ES-I3 (cell line): ENCODE data around the gene NID1.

Experiments used
- H3K36me3 ChIP-seq: 2 replicates; pipeline ENCODE4 v1.6.1; 2013; ENCODE audit warnings: mild to moderate bottlenecking, low read length, control low read depth, moderate library complexity; ENCODE audit not compliant: insufficient read depth
- H3K4me1 ChIP-seq: 2 replicates; pipeline ENCODE4 v1.6.1; 2013; ENCODE audit warnings: mild to moderate bottlenecking, control low read depth, low read length; ENCODE audit not compliant: insufficient read depth
- H3K9ac ChIP-seq: 2 replicates; pipeline ENCODE4 v1.6.1; 2013; ENCODE audit warnings: low read depth, mild to moderate bottlenecking, low read length, moderate library complexity
- H3K9me3 ChIP-seq: 2 replicates; pipeline ENCODE4 v1.6.1; 2013; ENCODE audit warnings: mild to moderate bottlenecking, low read length, moderate library complexity; ENCODE audit not compliant: control insufficient read depth, insufficient read depth

The NID1 gene

DNA sequence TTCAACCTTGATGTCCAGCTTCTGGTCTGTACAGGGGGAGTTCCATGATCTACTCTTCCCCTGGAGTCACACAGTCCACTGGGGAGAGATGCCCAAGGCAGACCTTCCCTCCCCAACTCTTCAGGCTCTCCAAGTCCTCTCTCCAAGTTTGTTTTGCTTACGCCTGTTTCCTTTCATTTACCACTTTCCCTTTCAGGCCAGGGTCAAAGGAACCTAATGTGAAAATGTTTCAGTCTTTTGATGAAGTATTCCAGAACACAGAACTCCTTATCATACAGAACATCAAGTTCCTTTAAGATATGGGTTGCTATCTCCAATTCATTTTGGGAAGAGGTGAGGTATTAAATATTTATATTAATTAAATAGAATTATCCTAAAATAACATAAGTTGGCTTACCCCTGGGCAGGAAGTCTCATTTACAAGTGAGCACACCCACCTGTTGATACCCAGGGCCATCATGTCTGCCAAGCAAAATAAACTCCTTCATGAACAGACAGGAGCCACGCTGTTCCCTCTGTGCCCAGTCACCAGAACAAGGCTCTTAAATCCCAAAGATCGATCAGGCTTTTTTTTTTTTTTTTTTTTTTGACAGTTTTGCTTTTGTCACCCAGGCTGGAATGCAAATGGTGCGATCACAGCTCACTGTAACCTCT is 116.0 kb downstream of the NID1 start:
- no peaks in the 10 kb centered on the region for H3K4me1 ChIP-seq
- no peaks in the 10 kb centered on the region for H3K36me3 ChIP-seq
- H3K9me3 ChIP-seq: no peaks in the 10 kb centered on the region
- H3K9ac ChIP-seq: no peak overlapping the region

DNA sequence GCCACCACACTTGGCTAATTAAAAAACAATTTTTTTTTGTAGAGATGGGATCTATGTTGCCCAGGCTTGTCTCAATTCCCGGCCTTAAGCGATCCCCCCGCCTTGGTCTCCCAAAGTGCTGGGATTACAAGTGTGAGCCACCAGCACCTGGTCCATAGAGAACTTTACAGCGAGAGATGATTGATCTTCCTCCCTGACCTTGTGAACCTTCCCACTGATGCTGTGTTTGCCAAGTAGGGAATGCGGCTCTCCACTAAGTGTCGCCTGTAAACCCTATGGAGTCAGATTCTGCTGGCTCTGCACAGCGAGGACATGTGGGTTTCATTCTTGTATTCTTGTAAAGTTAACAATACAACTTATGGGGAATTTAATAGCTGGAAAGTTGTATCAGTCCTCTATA is 116.9 kb downstream of the NID1 start:
- Histone ChIP-seq H3K9ac (no peak overlapping the region), H3K4me1 (no peaks in the 10 kb centered on the region), H3K36me3 (no peaks in the 10 kb centered on the region), H3K9me3 (no peaks in the 10 kb centered on the region)

DNA sequence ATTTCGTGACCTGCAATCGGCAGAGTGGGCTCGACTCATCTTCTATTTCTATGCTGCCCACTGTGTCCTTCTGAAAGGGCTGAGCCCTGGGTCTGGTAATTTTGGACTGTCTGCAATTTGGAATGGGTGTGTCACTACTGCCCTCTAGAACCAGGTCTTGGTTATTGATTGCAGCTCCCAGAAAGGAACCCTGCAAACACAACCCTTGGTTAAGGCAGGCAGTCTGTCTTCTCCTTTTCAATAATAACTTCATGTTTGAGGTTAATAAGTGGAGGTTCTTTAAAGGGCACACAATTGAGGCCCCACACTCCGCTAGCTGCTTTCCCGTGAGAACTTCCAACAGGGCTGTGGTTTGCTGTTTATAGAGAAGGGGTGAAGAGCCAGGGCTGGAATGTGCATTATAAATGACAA is 118.3 kb downstream of the NID1 start:
- Histone ChIP-seq H3K9me3 (no peaks in the 10 kb centered on the region), H3K9ac (no peak overlapping the region), H3K36me3 (no peaks in the 10 kb centered on the region), H3K4me1 (no peaks in the 10 kb centered on the region)

DNA sequence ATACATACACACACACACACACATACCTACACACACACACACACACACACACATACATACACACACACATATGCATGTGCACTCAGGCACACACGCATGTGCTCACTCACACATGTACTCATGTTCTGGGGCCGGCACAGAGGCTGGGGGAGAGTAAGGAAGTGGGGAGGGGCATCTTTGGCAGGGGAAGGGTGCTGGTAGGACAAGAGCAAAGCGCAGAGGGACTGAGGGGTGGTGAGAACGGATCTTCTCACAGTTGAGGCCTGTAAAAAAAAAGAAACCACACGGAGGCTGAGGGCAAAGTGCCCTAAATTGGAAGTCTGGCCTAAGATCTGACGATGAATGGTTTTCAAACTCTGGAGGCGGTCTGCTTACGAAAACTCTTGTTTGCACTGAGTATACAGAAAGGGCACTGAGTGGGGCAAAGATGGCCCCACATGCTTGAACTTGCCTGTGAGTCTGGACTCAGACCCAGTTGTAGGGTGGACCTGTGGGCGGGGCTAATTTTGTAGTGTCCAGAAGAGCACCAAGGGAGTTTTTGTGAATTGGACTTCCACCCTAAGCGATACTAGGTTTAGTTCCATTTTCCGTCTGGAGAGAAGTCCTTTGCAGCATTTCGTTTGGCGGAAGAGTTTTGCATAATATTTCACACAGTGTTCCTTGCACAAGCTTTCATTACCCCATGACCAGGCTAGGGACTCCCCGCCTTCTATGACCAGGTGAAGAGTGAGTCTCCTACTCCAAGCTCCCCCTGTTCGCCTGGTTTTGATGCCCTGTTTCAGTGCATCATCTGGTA is 118.9 kb downstream of the NID1 start:
- Histone ChIP-seq H3K9ac (no peak overlapping the region), H3K36me3 (no peaks in the 10 kb centered on the region), H3K4me1 (no peaks in the 10 kb centered on the region), H3K9me3 (no peaks in the 10 kb centered on the region)

DNA sequence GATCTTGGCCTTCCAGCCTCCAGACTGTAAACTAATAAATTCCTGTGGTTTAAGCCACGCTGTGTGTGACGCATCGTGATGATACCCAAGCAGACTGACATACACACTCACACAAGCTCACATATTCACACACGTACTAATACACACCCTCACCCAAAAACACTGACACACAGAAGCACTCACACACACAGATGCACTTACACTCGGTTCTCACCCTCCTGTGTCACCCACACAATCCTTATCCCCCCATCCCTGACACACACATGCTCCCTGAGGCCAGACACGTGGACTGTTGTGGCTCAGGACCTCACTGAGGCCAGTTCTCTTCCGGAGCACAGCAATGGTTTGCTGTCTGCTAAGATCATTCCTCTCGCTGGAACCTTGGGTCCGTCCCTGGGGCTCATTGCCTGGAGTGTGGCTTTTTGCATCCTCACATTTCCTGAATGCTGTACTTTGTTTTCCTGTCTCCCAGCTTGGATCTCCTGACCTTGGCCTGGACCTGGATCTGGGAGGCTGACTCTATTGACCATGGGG is 121.2 kb downstream of the NID1 start:
- no peaks in the 10 kb centered on the region for H3K36me3 ChIP-seq
- H3K9ac ChIP-seq: no peak overlapping the region
- H3K9me3 ChIP-seq: no peaks in the 10 kb centered on the region
- H3K4me1 ChIP-seq: no peaks in the 10 kb centered on the region

DNA sequence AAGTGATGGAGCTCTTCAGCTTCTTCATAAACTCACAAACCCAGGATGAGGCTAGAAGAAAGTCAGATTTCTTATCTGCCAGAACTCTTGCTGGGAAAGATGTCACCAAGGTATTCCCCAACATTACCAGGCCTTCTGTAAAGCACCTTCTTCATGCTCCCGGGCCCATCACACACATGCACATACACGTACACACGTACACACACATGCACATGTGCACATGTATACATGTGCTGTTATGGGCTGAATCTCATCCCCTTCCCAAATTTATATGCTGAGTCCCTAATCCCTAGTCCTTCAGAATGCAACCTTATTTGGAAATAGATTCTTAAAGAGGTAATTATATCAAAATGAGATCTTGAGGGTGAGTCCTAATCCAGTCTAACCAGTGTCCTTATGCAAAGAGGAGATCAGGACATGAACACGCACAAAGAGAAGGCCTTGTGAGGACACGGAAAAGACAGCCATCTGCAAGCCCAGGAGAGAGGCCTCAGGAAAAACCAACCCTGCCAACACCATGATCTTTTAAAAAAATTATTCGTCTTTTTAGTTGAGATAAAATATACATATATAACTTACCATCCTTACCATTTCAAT is 121.8 kb downstream of the NID1 start:
- no peaks in the 10 kb centered on the region for H3K36me3 ChIP-seq
- H3K9me3 ChIP-seq: no peaks in the 10 kb centered on the region
- no peaks in the 10 kb centered on the region for H3K4me1 ChIP-seq
- no peak overlapping the region for H3K9ac ChIP-seq

DNA sequence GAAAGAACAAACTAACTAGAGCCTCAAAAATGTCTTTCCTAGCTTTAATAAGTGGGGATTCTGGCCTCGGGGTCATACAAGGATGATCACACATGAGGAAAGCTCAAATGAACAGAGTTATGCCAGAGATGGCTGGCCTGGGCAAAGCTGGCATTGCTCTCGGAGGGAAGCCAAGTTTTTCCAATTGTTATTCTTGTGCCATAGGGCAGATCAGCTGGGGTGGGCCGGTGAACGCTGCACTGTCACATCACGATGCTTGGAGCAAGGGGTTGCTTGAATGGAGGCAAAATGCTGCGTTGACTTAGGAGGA is 122.3 kb downstream of the NID1 start:
- H3K9ac ChIP-seq: no peak overlapping the region
- H3K4me1 ChIP-seq: no peaks in the 10 kb centered on the region
- H3K36me3 ChIP-seq: no peaks in the 10 kb centered on the region
- H3K9me3 ChIP-seq: no peaks in the 10 kb centered on the region

DNA sequence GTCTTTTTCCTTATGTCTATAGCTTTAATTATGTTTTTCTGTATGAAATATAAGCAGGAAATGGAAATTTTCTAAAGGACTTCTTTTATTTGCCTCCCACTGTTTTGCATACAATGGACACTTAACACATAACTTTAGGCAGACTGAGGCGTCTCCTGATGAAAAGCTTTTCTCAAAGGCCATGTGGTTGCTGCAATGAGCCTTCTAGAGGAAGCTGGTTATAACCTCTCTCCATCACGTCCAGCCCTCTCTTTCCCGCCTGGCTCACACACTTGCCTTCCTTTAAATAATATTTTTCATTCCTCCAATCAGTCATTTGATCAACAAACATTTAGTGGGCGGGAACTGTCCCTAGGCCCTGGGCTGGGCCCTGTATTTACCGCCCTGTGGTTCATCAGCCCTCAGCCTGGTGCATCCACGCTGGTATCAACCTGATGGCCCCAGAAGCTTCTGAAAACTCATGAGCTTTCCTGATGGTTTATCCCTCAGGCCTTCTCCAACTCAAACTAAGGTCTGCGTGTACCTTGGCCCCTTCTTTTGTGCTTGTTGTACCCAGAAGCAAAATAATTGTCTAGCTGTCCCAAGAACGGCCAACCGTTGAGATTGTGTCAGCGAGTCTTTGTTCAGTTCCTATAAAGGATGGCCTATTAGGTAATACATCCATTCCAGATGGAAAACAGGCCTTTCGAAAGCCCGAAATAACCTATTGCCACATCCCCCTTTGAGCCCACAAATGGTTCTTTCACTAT is 122.8 kb downstream of the NID1 start:
- Histone ChIP-seq H3K4me1 (no peaks in the 10 kb centered on the region), H3K9me3 (no peaks in the 10 kb centered on the region), H3K36me3 (no peaks in the 10 kb centered on the region), H3K9ac (no peak overlapping the region)

DNA sequence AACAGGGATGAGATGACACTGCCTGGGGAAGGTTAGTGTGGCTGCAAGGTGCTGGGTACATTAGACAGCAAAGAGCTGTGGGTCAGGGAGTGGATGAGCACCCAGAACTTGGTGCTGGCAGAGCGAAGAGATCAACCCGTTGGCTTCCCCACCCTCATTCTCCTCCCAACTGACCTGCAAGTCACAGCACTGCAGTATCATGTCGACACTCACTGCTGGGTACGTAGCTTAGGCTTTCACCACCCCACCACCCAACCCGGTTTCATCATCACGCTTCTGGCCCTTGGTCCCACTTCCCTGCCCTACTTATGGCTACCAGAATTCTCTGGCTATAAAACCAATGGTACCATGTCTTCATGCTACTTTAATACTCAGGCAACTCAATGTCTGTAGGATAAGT is 124.6 kb downstream of the NID1 start:
- Histone ChIP-seq H3K9ac (no peak overlapping the region), H3K36me3 (no peaks in the 10 kb centered on the region), H3K9me3 (no peaks in the 10 kb centered on the region), H3K4me1 (no peaks in the 10 kb centered on the region)

DNA sequence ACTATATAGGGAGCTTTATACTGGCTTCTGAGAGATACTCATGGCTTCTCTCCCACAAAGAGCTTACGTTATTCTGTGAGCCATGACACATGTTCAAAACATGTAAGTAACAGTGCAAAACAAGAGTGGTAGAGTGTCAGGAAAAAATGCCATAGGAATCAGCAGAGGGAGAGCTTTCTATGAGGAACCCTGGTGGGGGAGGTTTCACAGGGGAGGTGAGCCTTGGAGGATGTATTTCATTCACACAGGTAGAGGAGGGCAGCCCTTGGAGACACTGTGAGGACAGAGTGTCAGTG is 125.5 kb downstream of the NID1 start:
- no peaks in the 10 kb centered on the region for H3K4me1 ChIP-seq
- H3K9me3 ChIP-seq: no peaks in the 10 kb centered on the region
- no peak overlapping the region for H3K9ac ChIP-seq
- no peaks in the 10 kb centered on the region for H3K36me3 ChIP-seq

DNA sequence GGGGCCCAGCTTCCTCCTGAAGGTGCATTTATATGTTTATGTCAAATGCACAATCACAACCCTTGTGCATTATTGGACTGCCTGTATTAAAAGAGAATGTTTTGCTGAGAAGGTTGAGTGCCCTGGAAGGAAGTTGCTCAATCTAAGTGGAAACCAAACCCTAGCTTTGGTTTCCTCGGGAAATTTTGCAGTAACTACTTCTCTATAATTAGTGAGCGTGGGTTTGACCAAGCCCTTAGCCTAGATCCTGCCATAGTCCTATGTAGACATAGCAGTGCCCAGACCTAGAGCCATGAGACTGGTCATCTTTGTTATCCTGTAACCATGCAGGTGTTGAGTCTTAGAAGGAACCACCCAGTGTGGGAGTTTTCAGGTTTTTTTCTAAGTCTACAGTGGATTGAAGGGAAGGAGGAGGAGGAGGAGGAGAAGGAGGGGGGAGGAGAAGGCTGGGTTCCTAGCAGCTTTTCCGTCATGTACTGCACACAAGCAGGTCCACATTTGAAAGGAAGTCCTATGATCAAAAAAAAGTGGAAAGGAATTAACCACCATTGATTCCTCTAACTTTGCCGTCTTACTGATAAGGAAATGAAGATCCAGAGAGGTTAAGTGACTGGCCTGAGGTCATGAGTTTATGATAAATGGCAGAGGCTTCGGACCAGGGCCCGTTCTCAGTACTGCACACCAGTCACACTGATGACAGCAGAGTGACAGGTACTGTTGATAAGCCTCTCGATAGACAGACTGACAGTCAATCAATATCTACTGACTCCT is 126.0 kb downstream of the NID1 start:
- no peaks in the 10 kb centered on the region for H3K36me3 ChIP-seq
- no peak overlapping the region for H3K9ac ChIP-seq
- no peaks in the 10 kb centered on the region for H3K4me1 ChIP-seq
- H3K9me3 ChIP-seq: no peaks in the 10 kb centered on the region

DNA sequence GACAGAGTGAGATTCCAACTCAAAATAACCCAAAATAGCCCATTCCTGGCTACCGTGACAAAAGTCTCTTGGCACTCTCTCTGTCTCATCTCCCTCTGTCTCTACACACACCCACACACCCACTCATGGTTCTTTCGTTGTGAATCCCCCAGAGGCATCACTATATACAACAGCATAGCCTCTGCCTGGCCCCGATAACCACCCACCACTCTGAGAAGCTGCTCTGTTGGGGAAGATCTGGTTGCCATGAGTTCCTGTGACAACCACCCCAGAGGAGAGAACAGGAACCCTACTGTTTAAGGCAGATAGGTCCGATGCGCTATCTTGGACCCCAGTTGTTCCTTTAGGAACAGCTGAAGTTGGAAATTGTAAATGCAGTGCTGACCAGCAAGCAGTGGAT is 127.8 kb downstream of the NID1 start:
- Histone ChIP-seq H3K9me3 (no peaks in the 10 kb centered on the region), H3K4me1 (no peaks in the 10 kb centered on the region), H3K36me3 (no peaks in the 10 kb centered on the region), H3K9ac (no peak overlapping the region)

DNA sequence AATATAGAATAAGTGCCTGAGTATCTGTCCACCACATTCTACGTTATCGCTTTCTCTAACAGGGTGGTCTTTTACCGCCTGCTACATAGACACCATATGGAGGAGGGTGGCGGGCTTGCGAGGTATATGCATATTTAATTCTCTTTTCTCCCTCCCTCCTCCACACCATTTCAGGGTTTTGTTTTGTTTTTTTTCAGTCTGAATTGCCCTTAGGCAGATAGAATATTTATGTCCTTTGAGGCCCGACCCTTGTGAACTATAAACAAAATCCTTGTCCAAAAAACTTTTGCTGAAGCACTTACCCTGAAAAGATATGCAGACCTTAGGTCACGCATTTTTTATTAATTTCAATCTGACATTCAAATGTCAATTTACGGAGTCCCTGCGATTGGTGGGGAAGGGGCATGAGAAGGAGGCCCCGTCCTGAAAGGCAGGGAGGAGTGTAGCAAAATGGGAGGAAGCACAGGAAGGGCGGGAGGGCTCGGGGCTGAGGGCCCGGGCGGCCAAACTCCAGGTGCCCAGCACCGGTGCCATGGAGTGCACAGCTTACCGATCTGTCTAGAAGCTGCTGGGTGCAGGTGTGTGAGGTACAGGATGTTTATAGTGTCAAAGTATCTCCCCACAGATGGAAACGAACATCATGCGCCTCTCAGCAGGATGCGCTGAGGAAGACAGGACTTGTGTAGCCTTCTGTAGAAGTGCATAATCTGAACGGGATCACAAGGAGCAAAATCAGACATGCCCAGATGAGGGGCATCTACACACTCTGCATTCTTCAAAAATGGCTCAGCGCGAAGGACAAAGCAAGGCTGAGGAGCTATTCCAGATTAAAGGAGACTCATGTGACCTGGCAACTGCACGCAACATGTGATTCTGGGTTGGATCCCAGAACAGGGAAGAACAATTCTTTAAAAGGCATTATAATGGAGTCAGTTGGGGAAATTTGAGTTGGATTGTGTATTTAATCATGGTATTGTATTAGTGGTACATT is 129.4 kb downstream of the NID1 start:
- H3K9ac ChIP-seq: no peak overlapping the region
- no peaks in the 10 kb centered on the region for H3K9me3 ChIP-seq
- no peaks in the 10 kb centered on the region for H3K4me1 ChIP-seq
- H3K36me3 ChIP-seq: no peaks in the 10 kb centered on the region
